SK-N-SH (cell line): Measurements from ENCODE around the gene CHSY3.

Experiments used
- CTCF ChIP-seq: fragments of 200-600 bp; sonication (generic); IDR thresholded peaks from 2 replicates; pipeline ENCODE4 v1.6.1; 2017; ENCODE audit warnings: antibody characterized with exemption, mild to moderate bottlenecking, moderate library complexity
- ELF1 ChIP-seq: IDR thresholded peaks from 2 replicates; pipeline ENCODE4 v1.4.0; 2012
- EP300 ChIP-seq, 2 experiments: IDR thresholded peaks; 2 replicates each; pipeline versions ENCODE4 v1.4.0 to v1.6.1; 2012; ENCODE audit warnings: borderline replicate concordance in 1 of 2, low read depth in 1 of 2, low read length in 1 of 2
- FOXM1 ChIP-seq: IDR thresholded peaks from 2 replicates; pipeline ENCODE4 v1.4.0; 2012; ENCODE audit warnings: low read depth, mild to moderate bottlenecking
- MAX ChIP-seq: IDR thresholded peaks from 2 replicates; pipeline ENCODE4 v1.4.0; 2012; ENCODE audit warnings: low read depth
- MEF2A ChIP-seq: IDR thresholded peaks from 2 replicates; pipeline ENCODE4 v1.4.0; 2012; ENCODE audit warnings: low read depth, borderline replicate concordance
- MXI1 ChIP-seq: IDR thresholded peaks from 2 replicates; pipeline ENCODE4 v1.6.1; 2012; ENCODE audit warnings: mild to moderate bottlenecking, low read depth, low read length, improper control_type of control experiment
- NRF1 ChIP-seq: IDR thresholded peaks from 2 replicates; pipeline ENCODE4 v1.6.1; 2012; ENCODE audit warnings: low read depth, mild to moderate bottlenecking, low read length
- PBX3 ChIP-seq: IDR thresholded peaks from 2 replicates; pipeline ENCODE4; 2012
- RAD21 ChIP-seq: IDR thresholded peaks from 2 replicates; pipeline ENCODE4 v1.6.1; 2012; ENCODE audit warnings: mild to moderate bottlenecking, low read length
- RFX5 ChIP-seq: IDR thresholded peaks from 2 replicates; pipeline ENCODE4 v1.6.1; 2012; ENCODE audit warnings: mild to moderate bottlenecking, improper control_type of control experiment, low read length
- SIN3A ChIP-seq: IDR thresholded peaks from 2 replicates; pipeline ENCODE4 v1.6.1; 2012; ENCODE audit warnings: low read depth, mild to moderate bottlenecking, low read length, moderate library complexity, borderline replicate concordance
- TAF1 ChIP-seq: IDR thresholded peaks from 2 replicates; pipeline ENCODE4 v1.6.1; 2012; ENCODE audit warnings: low read depth, mild to moderate bottlenecking, low read length, moderate library complexity, borderline replicate concordance
- YY1 ChIP-seq: IDR thresholded peaks from 2 replicates; pipeline ENCODE4 v1.4.0; 2012; ENCODE audit warnings: low read depth, mild to moderate bottlenecking

- TF ChIP-seq MAX = no peak
- no peak for TF ChIP-seq YY1
- no peak for TF ChIP-seq EP300 (IDR thresholded peaks at IDR 0.05; ENCODE audit: borderline replicate concordance in 1 of 2, low read depth in 1 of 2, low read length in 1 of 2)
- no peak for TF ChIP-seq CTCF
- no peak for TF ChIP-seq RFX5
- no peak for TF ChIP-seq TAF1
- TF ChIP-seq PBX3 = no peak
- TF ChIP-seq MEF2A = no peak
- no peak for TF ChIP-seq RAD21
- TF ChIP-seq FOXM1 = no peak
- no peak for TF ChIP-seq NRF1
- no peak for TF ChIP-seq SIN3A
- TF ChIP-seq ELF1 = no peak
- no peak for TF ChIP-seq MXI1
Measured at GRCh38 chr5:130034566-130035210, 130.4 kb downstream of the CHSY3 start.
